Activated CD8-positive, alpha-beta memory T cell treated with anti-CD3 and anti-CD28 coated beads, Interleukin-2, amount 50 U/mL, for 48 hours (primary cell): Measurements from ENCODE around the gene CTSL.

Experiments used
- DNase-seq: peaks from one replicate; pipeline ENCODE4 v3.0.0-alpha.2; 2020

CTSL gene

DNA sequence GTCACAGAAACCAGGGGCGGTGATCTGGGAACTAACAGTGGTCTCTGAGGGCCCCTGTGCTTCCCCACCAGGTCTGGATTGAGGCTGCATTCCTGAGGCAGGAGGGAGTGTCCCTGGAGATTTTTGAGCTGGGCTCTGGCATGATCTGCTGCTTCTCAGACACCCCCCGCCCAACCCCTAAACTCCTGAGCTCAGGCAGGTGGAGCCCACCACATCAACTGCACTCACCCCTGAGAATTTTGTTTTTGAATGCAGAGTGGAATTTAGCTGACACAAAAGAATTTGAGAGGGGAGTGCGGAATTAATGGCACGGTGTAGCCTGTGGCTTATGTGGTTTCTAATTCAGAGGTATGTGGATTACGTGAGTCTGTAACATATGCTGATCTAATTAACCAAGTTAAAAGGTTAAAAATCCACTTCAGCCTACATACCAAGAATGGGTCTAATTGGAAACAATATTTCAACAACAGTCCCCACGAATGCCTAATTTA lies 23.9 kb upstream of the CTSL start:
- DNase-seq, result no peak

DNA sequence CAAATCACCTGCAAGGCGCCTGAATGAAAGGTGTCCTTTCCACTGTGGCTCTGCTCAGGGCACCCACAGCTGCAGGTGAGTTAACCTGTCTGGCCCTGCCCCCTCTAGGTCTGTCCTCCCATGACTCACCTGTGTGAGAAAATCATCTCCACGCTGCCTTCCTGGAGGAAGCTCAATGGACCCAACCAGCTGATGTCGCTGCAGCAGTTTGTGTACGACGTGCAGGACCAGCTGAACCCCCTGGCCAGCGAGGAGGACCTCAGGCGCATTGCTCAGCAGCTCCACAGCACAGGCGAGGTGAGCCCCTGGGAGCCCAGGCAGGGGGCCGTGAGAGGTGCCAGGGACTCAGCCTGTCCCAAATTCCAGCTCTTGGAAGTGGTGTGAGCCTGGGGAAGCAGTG lies 23.0 kb upstream of the CTSL start:
- DNase-seq, result no peak

DNA sequence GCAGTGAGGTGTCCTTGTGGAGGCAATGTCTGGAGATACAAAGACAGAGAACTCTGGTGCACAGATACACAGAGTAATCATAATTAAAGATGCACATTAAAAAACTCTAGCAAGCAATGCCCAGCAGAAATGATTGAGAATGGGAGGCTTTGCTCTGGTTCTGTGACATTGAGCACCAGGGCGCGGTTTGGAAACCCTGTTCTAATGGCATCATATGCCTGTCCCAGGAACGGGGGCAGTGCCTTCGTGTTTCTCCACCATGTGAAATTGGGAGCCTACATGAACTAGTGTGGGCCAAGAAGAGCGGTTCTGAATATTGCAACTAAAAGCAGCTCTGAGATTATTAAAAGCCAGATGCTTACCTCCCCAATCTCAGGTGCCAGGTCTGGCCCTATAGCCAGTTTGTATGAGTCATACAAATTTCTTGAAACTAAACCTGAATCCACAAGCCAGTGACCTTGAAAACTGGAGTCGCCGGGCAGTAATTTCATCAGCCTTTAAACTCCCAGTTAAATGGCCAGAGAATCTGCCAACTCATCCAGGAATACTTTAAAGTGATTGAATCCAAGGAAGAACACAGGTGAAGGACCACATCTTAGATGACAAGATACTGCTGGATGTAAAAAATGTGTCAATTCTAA lies 22.2 kb upstream of the CTSL start:
- no peak for DNase-seq

DNA sequence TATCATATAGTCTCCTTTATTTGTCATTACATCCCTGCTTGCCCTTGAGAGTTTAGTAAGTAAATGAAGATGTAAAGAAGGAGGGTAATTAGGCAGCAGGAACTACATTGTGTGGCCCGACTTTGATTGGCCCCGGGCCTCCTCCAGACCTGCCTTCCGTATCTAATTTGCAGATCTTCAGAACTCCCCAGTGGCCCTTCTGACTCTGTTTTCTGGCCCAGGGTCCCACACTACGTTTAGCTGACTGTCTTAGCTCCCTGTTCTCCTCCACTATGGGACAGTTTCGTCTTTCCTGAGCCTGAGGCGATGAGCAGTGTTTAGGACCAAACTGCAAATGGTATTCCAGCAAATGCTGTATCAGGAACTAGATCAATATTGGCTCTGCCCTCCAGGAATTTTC lies 21.6 kb upstream of the CTSL start:
- no peak for DNase-seq

DNA sequence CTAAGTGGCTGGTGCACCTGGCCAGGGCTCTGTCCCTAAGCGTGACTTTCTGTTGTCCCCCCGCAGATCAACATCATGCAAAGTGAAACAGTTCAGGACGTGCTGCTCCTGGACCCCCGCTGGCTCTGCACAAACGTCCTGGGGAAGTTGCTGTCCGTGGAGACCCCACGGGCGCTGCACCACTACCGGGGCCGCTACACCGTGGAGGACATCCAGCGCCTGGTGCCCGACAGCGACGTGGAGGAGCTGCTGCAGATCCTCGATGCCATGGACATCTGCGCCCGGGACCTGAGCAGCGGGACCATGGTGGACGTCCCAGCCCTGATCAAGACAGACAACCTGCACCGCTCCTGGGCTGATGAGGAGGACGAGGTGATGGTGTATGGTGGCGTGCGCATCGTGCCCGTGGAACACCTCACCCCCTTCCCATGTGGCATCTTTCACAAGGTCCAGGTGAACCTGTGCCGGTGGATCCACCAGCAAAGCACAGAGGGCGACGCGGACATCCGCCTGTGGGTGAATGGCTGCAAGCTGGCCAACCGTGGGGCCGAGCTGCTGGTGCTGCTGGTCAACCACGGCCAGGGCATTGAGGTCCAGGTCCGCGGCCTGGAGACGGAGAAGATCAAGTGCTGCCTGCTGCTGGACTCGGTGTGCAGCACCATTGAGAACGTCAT lies 19.7 kb upstream of the CTSL start:
- no peak for DNase-seq

DNA sequence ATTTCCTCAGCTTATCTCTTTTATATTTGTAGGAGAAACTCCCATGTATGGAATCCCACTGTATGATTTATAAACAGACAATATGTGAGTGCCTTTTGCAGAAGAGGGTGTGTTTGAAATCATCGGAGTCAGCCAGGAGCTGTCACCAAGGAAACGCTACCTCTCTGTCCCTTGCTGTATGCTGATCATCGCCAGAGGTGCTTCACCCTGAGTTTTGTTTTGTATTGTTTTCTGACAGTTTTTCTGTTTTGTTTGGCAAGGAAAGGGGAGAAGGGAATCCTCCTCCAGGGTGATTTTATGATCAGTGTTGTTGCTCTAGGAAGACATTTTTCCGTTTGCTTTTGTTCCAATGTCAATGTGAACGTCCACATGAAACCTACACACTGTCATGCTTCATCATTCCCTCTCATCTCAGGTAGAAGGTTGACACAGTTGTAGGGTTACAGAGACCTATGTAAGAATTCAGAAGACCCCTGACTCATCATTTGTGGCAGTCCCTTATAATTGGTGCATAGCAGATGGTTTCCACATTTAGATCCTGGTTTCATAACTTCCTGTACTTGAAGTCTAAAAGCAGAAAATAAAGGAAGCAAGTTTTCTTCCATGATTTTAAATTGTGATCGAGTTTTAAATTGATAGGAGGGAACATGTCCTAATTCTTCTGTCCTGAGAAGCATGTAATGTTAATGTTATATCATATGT lies 18.0 kb upstream of the CTSL start:
- no peak for DNase-seq

DNA sequence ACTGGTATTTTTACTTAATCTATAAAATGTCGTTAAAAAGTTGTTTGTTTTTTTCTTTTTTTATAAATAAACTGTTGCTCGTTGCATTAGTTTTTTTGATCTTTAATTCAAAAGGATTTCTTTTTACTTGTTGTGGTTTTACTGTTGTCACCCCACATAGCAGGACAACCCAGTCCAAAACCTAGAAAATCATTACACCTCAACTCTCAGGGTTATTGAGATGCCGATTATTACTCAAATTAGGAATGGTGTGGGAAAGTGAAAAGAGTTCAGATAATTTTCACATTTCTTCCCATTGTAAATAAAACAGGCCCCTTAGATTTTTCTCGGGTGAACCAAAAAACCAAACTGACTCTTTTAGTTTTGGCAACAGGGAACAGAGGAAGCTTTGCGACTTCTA lies 17.4 kb upstream of the CTSL start:
- no peak for DNase-seq

DNA sequence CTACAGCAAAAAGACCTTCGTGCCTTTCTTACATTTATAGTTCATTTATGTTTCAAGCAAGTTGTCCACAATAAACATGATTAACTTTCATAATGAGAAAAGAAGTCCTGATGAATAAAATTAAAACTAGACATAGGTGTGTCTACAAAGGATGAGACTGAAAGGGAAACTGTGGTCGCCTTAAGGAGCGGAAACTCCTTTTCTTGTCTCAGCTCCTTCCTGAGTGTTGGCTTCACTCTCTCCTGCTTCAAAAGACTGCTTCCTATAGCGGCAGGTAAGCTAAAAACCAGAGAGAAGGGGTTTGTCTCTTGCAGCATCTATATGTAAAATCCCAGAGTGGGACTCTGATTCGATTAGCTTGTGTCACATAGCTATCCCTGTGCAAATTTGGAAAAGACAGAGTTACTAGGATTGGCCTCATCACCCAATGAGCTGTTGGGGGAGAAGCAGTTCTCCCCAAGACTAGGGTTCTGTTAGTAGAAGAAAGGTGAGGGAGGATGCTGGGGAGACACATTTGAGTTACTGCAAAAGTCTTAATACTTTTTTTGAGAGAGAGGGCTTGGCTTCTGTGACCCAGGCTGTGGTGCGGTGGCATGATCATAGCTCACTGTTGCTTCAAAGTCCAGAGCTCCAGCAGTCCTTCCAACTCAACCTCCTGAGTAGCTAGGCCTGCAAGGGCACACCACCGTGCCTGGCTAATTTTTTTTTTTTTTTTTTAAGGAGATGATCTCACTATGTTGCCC lies 16.8 kb upstream of the CTSL start:
- DNase-seq, result no peak

DNA sequence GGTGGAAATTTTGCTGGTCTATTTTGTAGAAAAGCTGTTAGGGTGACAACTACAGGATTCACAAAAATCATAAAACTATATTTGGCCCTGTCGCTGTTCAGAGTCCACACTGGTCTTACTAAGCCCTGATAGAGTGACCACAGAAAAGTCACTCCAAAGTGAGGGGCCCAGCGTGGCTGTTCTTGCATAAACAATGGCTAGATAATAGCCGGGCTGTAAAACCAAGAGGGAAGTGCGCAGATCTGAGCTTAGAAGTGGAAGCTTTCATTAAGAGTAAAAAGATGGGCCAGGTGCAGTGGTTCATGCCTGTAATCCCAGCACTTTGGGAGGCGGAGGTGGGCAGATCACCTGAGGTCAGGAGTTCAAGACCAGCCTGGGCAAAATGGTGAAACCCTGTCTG lies 15.5 kb upstream of the CTSL start:
- DNase-seq, result no peak

DNA sequence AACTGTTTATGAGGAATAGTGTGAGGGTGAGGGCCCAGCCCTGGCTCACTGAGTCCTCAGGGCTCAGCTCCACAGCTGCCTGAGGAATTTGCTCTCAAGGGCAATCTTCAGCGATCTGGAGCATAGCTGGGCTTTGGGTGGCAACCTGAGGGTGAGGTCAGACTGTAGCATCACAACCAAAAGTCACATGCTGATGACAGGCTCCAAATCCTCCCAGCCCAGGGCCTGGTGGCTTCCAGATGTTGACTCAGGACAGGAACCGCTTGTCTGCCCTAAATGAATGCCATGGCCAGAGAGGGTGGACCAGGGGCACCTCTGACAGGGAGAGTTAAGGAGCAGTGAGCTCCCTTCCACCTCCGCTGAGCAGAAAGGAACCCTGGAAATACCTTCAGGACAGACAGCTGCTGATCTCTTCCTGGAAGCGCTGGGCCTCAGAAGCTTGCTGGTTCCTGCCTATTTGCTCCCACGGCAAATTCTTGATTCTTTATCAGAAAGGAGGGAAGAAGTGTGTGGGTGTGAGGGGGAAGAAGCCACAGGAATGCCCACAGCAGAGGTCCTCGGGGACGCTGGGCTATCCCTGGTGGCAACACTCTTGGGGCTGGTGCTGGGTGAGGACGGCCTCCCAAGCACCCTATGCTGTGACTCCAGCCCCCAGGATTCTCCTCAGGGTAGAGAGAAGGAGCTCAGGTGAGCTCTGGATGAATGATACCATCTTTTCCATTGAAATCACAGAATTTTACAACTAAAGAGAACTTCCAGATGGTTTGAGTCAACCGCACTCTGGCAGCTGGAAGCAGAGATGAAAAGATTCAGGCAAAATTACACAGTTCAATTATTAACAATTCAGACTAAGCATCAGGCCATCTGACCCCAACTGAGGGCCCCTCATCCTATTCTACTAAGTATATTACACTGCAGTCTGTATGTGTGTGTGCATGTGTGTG lies 13.8 kb upstream of the CTSL start:
- DNase-seq, result no peak

DNA sequence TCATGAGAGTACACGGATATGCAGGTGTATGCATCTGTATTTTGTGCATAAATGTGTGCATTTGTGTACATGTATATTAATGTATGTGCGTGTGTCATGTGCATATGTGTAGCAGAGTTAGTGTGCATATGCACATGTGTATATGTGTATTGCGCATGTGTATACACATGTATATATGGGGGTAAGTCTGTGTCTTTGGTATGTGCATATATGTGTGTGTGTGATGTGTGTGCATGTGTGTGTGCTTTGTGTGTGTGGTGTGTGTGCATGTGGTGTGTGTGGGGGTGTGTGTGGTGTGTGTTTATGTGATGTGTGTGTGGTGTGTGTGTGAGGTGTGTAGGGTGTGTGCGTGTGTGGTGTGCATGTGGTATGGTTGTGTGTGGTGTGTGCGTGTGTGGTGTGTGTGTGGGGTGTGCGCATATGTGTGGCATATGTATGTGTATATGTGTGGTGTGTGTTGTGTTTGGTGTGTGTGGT lies 13.1 kb upstream of the CTSL start:
- DNase-seq, result no peak

DNA sequence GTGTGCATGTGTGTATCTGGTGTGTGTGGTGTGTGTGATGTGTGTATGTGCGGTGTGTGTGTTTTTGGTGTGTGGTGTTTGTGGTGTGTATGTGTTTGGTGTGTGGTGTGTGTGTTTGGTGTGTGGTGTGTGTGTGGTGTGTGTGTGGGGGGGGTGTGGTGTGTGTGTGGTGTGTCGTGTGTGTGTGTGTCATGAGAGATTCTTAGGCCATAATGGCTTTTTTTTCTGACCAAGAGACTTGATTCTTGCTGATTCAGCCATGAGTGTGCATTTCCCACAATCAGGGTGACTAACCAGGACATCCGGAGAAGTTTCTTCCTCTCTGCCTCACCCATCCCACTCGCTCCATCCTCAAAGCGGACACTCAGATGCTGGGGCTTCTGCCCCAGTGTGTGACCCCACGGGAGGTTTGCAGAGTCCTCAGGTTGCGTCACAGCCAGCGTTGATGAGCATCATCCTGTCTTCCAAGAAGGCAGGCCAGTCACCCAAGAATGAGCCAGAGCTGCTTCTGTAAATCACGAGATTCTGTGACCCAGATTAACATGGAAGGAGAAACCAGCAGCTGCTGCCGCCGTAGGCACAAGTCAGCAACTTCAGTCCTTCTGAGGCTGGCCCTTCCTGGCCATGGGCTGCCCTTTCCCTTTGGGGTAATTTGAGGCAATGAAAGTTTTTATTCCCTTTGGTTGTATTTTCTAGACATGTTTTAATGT lies 12.5 kb upstream of the CTSL start:
- no peak for DNase-seq

DNA sequence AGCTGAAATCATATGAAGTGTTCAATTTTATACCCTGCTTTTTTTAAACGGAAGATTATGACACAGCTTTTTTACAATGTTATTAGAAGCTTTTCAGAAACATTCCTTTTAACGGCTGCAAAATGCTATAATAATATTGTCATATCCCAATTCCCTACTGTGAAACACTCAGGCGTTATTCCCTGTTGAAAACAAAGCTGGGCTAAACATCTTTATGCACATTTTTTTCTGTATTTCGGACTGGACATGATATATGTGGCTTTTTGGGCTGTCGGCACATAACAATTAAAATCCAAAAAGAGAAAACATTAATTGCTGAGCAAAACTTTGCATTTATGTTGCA lies 12.0 kb upstream of the CTSL start:
- no peak for DNase-seq

DNA sequence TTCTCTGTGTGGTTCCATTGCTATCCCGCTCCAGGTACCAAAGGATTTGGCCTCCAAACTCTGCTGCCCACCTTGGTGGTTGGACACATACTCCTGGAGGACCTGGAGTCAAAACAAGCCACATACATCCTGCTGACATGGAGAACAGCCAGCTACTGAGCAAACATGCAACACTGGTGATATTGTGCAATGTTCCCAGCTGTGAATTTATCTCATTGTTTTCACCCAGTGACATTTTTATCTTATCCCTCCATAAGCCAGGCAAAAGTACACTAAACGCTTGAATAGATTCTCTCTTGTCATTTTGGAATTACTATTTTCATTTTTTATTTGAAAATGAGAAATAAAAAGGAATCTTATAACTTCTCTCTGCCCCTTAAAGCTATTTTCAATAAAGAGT lies 11.1 kb upstream of the CTSL start:
- no peak for DNase-seq

DNA sequence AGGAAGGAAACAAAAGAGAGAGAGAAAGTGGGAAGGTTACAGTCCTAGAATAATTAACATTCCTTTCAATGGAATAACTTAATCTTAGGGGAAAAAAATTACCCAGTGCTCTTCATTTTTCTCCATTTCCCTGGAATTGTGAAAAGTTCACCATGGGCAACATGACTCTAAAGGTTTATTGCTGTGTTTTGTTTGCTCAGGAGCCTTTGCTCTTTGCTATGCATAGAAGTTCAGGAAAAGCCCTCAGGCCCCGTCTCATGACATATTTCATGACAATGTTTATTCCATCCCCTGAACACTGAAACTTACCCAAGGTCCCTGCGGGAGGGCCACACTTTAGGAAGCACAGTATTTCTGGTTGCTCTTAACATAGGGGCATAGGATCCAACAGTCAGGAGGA lies 9.8 kb upstream of the CTSL start:
- no peak for DNase-seq

DNA sequence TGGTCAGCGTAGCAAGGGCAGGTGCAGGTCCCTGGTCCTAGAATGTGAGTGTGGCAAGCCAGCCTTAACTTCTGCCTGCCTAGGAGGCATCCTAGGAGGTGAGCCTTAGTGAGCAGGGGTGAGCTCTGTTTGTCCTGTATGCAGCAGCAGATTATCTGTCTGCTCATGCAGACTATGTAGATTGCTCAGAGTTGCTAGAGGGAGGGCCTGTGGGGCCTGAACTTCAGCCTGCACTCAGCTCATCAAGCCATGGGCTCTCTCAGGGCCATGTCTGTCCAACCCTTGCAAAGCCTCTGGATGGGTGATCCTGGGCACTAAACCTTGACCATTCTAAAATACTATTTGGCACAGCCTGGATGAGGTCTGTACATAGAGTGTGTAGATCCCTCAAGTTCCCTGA lies 8.5 kb upstream of the CTSL start:
- DNase-seq, result no peak

DNA sequence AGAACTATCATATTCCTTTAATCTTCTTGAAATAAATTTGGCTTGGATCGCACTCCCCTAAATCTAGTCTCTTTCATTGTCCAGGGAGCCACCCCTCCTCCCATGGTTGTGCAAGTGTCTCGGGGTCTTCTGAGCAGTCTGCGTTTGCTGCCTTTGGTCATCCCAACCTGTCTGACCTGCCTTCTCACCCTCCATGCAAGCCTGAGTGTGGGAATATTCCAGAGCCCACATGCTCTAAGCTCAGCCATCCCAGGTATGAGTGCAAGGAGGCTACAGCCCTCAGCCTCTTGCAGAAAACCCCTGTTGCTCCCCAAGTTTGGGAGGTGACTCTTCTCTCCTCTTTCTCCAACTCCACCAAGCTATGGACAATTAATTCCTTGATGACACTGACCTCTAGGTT lies 7.7 kb upstream of the CTSL start:
- DNase-seq, result no peak

DNA sequence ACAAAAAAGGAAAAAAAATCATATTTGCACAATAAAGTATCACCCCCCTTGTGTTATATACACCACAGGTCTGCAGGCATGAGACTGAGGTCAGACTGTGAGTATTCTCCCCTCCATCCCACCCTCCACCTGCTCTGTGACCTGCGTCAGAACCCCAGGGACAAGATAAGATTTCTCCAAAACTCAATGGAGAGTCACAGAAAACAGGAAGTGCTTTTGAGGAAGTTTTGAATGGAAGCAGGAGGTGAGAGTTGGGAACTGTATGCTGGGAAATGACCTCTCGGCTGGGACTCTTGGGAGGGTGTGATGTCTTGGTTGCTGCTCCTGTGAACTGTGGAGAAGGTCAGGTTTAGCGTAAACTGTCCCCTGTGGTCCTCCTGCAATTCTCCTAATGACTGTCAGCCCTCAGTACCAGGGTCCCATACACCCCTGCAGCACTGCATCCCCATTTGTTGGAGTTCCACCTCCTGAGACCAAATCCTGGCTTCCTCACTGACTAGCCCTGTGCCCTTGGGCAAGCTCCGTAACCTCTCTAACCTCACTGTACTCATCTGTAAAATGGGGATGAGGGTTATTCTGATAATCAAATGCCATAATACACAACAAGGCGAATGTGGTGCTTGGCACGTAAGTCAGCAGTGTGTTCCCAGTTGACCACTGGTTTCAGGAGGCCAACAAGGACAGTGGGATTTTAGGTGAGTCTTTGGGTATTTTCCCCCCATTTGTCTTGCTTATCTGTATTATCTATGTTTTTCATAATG lies 6.9 kb upstream of the CTSL start:
- no peak for DNase-seq

DNA sequence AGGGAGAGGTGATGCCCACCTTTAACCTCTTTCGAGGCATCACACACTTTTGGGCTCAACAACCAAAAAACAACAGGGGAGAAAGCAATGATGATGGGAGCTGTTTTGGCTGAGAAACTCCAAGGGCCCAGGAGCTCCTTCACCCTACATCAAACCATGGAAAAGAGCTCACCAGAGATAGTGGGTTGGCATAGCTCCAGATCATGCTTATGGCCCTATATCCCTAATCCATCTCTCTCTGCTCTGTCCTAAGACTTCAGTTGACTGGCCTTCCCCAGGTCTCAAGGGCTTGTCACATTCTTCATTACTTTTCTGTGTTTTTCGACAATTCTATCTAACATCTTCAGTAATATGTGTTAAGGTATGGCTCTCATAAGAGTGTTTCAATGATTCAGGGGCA lies 5.7 kb upstream of the CTSL start:
- DNase-seq, result no peak

DNA sequence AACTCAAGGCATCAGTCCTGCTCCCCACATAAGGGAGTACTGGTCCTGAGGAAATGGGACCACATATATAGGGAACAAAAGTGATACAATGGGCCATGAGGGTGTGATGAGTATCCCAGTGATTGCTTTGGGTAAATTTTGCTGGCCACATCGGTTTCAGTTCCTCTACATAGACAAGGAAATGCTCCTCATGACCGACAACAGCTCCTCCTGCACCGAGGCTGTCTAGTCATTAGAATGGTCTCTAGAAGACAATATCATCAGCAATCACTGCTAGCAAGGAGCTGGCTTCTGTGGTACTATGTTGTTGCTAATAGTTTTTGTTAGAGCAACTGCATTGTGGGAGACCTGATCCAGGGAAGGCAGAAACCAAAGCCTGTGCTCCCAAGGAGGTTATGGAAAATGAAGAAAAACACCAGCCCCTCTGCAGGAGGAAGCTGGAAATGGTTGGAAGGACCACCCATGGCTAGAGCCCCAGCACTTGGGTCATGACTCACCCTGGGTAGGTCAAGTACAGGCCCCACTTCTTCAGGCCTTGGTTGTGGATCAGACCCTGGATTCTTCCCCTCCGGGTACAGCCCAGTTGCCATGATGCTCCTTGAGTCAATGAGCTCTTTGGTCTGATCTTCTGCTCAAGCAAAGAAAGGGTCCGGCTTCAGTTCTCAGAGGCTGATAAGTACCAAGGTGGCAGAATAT lies 3.4 kb upstream of the CTSL start:
- no peak for DNase-seq
